DMS79 (cell line): ENCODE results near the gene EXD3.

Experiments
- DNase-seq: peaks from one replicate; lab custom pipeline; 2025; lab: John Stamatoyannopoulos, UW

Gene EXD3

GRCh38 chr9:137305798-137306065 lies 117.2 kb downstream of the EXD3 start:
- no peak for DNase-seq

DNA sequence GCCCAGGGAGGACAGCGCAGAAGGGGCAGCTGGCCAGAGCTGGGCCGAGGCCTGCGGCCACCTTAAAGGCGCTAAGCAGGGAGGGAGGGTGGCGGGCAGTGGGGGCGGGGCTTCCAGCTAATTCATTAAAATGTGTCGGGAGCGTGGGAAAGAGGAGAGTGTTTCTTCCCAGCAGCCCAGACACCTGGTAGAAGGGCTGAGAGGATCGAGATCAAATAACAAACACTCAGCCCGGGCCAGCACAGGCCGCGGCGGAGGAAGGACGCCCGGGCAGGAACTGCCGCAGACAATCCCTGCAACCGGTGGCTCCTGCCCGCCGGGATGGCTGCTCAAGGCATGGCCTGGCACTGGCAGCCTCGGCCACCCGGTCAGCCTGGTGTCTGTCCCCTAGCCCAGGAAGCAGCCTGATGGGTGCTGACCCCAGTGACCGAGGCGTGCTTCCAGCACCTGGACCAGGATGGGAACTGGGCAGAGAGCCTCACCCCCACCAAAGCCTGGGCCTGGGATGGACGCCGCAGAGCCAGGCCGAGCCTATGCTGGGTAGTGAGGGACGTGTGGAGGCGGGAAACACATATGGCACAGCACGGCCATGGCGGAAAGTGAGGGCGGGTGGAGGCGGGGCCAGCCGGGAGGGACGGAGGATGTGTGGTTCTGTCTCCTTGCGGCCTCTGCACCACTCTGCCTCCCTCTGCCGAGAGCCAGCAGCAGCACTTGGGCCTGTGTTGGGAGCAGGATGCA lies 117.7 kb downstream of the EXD3 start:
- peak; percentile 36 for DNase-seq

- DNase-seq, result no peak
Observed at GRCh38 chr9:137304383-137305059, 118.4 kb downstream of the EXD3 start.

DNA sequence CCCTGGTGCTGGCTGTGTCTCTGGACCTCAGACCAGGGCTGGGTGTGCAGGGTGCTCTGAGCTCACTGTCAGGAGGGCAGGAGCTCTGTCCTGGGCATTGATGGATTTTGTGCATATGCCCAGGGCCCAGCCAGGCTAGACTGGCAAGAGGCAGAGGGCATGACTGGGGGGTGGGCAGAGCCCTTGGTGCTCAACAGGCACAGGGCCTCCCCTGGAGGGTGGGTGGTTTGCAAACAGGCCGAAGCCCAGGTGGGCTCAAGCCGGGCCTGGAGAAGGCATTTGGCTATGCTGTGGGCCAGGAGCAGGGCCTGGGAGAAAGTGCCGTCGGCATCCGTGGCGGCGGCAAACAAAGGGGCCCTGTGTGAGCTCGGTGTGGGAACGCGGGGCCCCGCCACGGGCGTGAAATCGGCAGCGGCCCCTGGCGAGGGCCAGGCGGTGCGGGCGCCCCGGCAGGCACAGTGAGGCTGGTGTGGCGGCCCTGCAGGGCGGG lies 119.0 kb downstream of the EXD3 start:
- DNase-seq, result no peak

GRCh38 chr9:137303151-137303892 lies 119.6 kb downstream of the EXD3 start:
- no peak for DNase-seq

GRCh38 chr9:137302449-137303150 lies 120.4 kb downstream of the EXD3 start:
- DNase-seq, result peak; percentile 53

- peak; percentile 53 for DNase-seq
Observed at GRCh38 chr9:137302118-137302448, 120.9 kb downstream of the EXD3 start, which contains the start of gene NRARP. Gene NRARP, minus strand, starts transcription at chr9:137302271. Its CDS starts 343 bp downstream, at chr9:137301928.

- no peak for DNase-seq
Observed at GRCh38 chr9:137301081-137301947, 121.6 kb downstream of the EXD3 start.

GRCh38 chr9:137300567-137301080 lies 122.3 kb downstream of the EXD3 start:
- DNase-seq, result no peak

- DNase-seq, result no peak
Observed at GRCh38 chr9:137299938-137300337, 123.0 kb downstream of the EXD3 start.

GRCh38 chr9:137299203-137299565 lies 123.8 kb downstream of the EXD3 start:
- DNase-seq, result no peak

- no peak for DNase-seq
Observed at GRCh38 chr9:137298401-137299202, 124.4 kb downstream of the EXD3 start.

DNA sequence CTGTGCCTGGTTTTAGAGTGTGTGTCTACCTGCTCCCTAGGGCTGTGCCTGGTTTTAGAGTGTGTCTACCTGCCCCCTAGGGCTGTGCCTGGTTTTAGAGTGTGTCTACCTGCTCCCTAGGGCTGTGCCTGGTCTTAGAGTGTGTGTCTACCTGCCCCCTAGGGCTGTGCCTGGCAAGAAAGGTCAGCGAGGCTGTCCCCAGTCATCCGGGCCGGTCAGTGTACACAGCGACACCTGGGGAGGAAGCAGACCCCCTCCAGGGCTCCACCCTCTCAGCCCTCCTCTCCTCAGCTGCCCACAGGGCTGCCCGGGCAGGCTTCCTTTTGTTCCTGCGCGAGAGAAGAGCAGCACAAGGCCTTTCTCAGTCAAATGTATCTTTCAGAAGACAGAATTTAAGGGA lies 125.0 kb downstream of the EXD3 start:
- no peak for DNase-seq

DNA sequence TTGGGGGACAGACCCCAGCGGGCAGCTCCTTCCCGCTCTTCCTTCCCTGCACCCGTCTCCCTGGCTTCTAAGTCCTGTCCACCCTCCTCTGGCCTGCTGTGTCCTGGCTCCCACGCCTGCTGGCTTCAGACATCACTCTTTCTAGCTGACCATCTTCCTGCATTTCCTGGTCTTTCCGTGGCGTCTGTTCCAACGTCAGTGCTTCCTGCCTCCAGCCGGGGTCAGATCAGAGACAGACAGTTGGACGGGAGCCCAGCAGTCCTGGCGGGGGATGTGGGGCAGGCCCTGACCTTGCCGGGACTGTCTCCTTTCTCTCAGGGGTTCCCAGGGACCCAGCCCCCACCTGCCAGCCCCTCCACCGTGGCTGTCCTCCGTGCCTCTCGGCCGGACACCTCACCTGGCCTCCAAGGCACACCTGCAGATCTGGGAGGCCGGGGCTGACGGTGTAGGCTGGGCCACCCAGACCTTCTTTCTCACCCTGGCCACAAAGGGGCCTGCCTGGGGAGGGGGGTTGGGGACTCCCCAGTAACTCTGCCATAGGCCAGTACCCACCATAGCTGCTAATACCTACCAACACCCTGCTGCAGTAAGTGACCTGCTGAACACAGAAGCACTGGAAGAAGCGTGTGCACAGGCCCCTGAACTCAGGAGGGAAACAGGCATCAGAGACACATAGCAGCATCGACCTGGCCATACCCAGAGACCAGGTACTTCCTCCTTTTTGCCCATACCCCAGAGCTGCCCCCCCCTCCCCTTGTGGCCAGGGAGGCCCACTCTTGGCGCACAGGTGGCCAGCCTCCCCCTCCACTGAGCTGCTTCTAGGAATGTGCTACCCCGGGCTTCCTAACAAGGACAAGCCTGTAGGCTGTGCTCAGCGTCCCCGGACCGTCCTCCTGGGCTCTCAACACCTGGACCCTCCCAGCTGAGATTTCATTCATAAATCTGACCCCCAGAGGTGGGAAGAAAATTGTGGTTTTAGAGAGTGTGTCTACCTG lies 126.0 kb downstream of the EXD3 start:
- no peak for DNase-seq

GRCh38 chr9:137295849-137296669 lies 126.9 kb downstream of the EXD3 start:
- DNase-seq, result no peak

- DNase-seq, result no peak
Observed at GRCh38 chr9:137295238-137295811, 127.6 kb downstream of the EXD3 start.

GRCh38 chr9:137294681-137295237 lies 128.2 kb downstream of the EXD3 start:
- no peak for DNase-seq
